Right lobe of liver (tissue), 6 donors: Measurements from ENCODE around the gene NFYC. TPM values are rescaled to one million over a fixed set of nuclear protein-coding genes. Genes with fewer than 3 reads are reported as not detected.

ENCODE experiments used
- ATAC-seq, 4 donors: fragments of 200-7000 bp; cut with Tn5 transposase; one replicate each; pipeline ENCODE4 v1.9.1; 2020; ENCODE audit warnings: mild to moderate bottlenecking in 4 of 4, moderate library complexity in 4 of 4
- DNase-seq, 3 donors: peaks; one replicate each; pipeline ENCODE4 v3.0.0-alpha.2; 2020
- H3K27ac ChIP-seq, 3 donors: fragments of 200-600 bp; one replicate each; pipeline ENCODE4 v1.8.0; 2022
- H3K27me3 ChIP-seq, 2 donors: fragments of 200-600 bp; one replicate each; pipeline ENCODE4 v1.8.0; 2022
- H3K36me3 ChIP-seq, 4 donors: fragments of 200-600 bp; sonication (generic) in 1 of 4; one replicate each; pipeline versions ENCODE4 v1.5.1 to v1.8.0; 2017 to 2022; ENCODE audit warnings: control low read depth in 1 of 4
- H3K4me1 ChIP-seq, 4 donors: fragments of 200-600 bp; sonication (generic) in 1 of 4; one replicate each; pipeline versions ENCODE4 v1.5.1 to v1.8.0; 2017 to 2022; ENCODE audit warnings: control low read depth in 1 of 4
- H3K4me3 ChIP-seq, 3 donors: fragments of 200-600 bp; one replicate each; pipeline ENCODE4 v1.8.0; 2022
- H3K9me3 ChIP-seq, 4 donors: fragments of 200-600 bp; sonication (generic) in 1 of 4; one replicate each; pipeline versions ENCODE4 v1.5.1 to v1.8.0; 2017 to 2022; ENCODE audit warnings: control low read depth in 1 of 4
- CTCF ChIP-seq, 4 donors: fragments of 200-600 bp in 3 of 4; fragments of 450-650 bp in 1 of 4; IDR thresholded peaks; one replicate each; pipeline versions ENCODE4 v1.5.1 to v1.8.0; 2016 to 2022; ENCODE audit warnings: antibody characterized with exemption in 4 of 4, mild to moderate bottlenecking in 2 of 4
- POLR2A ChIP-seq: fragments of 450-650 bp; IDR thresholded peaks from one replicate; pipeline ENCODE4 v1.6.1; 2017; ENCODE audit warnings: antibody characterized with exemption, mild to moderate bottlenecking
- WGBS: methylation state at CpG from one replicate; pipeline ENCODE4 v1.1.6; 2018; ENCODE audit warnings: low coverage, low lambda C conversion rate; ENCODE audit not compliant: insufficient coverage; ENCODE audit errors: missing lambda C conversion rate; 5-methylcytosine and 5-hydroxymethylcytosine counted together
- intact Hi-C, 2 donors: fragments of 100-400 bp; cut with DNase I; formaldehyde crosslinking; loops; one replicate each; pipeline versions ENCODE4 v1.11.2 to v1.14.1; 2022
- total RNA-seq, 6 experiments: library from RNA; depleted of rRNA in 2 of 6; stranded (reverse); fragments of >200 nt in 2 of 6; fragmentation: NEBNext Ultra II Directional in 3 of 6; extraction: Animal tissue kit (Norgen Biotek cat#: 25700) in 3 of 6; gene quantifications; one replicate each; pipeline versions ENCODE4 v1.1.0 to v1.2.4, GENCODE V29; 2016 to 2023
- donor health status: DM: no; HTN: yes; CAD: no.
- donor health status: DM: no; HTN: no; CAD: no.
- donor health status: DM: no; HTN: no; CAD: no.
- donor health status: DM: no; HTN: yes; CAD: no.
- donor health status: DM: no; HTN: yes; CAD: no.

Gene NFYC
- total RNA-seq, 6 experiments from 2014 or later = 21.9 to 36.1 (median 28.1) TPM

GRCh38 chr1:40708750-40709099 is 17.2 kb downstream of the NFYC start:
- Histone ChIP-seq H3K27me3 (no peaks in the 10 kb centered on the region), H3K27ac (peak overlapping the region in 2 of 3 donors; percentile 57 to 87), H3K4me3 (peak overlapping the region; percentile 37 to 65 (median 53)), H3K4me1 (peaks cover 0 to 59% (median 18%) of the 10 kb centered on the region in 4 donors), H3K36me3 (no peaks in the 10 kb centered on the region), H3K9me3 (no peaks in the 10 kb centered on the region)
- intact Hi-C loops = no loop called here
- TF ChIP-seq POLR2A (no peak), CTCF (IDR thresholded peaks at IDR 0.05) (no peak)
- 0% methylated on average over 3 of the region's 3 CpGs for WGBS
- DNase-seq (no peak), ATAC-seq (peak in 1 of 4 donors; percentile 21)

GRCh38 chr1:40709100-40709801 is 17.7 kb downstream of the NFYC start:
- ATAC-seq = peak; percentile 87 to 96 (median 88)
- peak overlapping the region; percentile 37 to 65 (median 53) for H3K4me3 ChIP-seq
- DNase-seq = peak; percentile 55 to 89 (median 78)
- under 1% methylated on average over 10 of the region's 10 CpGs for WGBS
- H3K27ac ChIP-seq = peak overlapping the region in 2 of 3 donors; percentile 57 to 87
- H3K9me3 ChIP-seq = no peaks in the 10 kb centered on the region
- intact Hi-C loops = no loop called here
- H3K4me1 ChIP-seq = peaks cover 0 to 59% (median 18%) of the 10 kb centered on the region in 4 donors
- H3K36me3 ChIP-seq = no peaks in the 10 kb centered on the region
- H3K27me3 ChIP-seq = no peaks in the 10 kb centered on the region
- no peak for TF ChIP-seq CTCF (IDR thresholded peaks at IDR 0.05)
- peak; percentile 84 for TF ChIP-seq POLR2A

- TF ChIP-seq POLR2A (no peak), CTCF (IDR thresholded peaks at IDR 0.05) (no peak)
- WGBS = 2% methylated on average over 3 of the region's 3 CpGs
- peak overlapping the region in 2 of 3 donors; percentile 57 to 87 for H3K27ac ChIP-seq
Observed at GRCh38 chr1:40709802-40710278, 18.3 kb downstream of the NFYC start.

DNA sequence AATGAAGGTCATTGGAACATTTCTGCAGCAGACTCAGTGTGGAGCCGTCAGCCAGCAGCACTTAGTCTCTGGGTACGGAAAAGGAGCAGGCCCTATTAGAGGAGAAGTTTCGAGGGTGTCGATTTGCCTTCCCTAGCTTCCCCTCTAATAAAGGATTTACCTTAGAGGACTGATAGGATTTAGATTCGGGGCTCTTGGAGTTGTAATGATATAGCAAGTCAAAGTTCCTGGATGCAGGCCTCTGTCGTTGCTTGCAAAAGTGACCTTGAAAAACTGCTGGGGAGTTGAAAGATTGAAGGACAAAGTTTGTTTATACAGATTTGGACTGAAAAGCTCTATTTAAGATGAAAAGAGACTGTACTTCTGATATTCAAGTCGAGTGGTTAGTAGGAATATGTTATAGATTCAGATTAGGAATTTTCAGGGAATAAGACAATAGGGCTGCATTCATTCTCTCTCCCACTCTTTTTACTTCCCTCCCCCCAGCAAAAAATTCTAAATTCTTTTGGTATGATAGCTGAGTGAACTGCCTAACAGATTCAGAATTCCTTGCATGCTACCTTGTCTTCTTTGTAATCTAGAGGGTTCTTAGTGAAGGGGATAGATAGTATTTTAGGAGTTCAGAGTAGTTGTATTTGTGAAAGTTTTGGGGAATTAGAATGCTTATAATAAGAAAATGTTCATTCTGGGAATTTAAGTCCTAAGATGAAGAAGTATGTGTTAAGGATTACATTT is 19.2 kb downstream of the NFYC start:
- 12% methylated on average over 7 of the region's 7 CpGs for WGBS
- no peaks in the 10 kb centered on the region for H3K9me3 ChIP-seq
- H3K4me3 ChIP-seq = peak overlapping the region; percentile 6 to 65 (median 53)
- TF ChIP-seq POLR2A (no peak), CTCF (IDR thresholded peaks at IDR 0.05) (no peak)
- peaks cover 0 to 59% (median 14%) of the 10 kb centered on the region in 4 donors for H3K4me1 ChIP-seq
- no peaks in the 10 kb centered on the region for H3K36me3 ChIP-seq
- intact Hi-C loops = no loop called here
- H3K27me3 ChIP-seq = no peaks in the 10 kb centered on the region
- DNase-seq (no peak), ATAC-seq (peak in 3 of 4 donors; percentile 5 to 19 (median 10))
- peak overlapping the region; percentile 57 to 87 (median 58) for H3K27ac ChIP-seq

More at GRCh38 chr1:40709802-40710278, 18.3 kb downstream of the NFYC start:
- DNase-seq (no peak), ATAC-seq (no peak)
- no peaks in the 10 kb centered on the region for H3K9me3 ChIP-seq
- no peaks in the 10 kb centered on the region for H3K27me3 ChIP-seq
- peak overlapping the region; percentile 37 to 65 (median 53) for H3K4me3 ChIP-seq
- peaks cover 0 to 59% (median 16%) of the 10 kb centered on the region in 4 donors for H3K4me1 ChIP-seq
- H3K36me3 ChIP-seq = no peaks in the 10 kb centered on the region
- intact Hi-C loops = no loop called here
